Stimulated activated CD4-positive, alpha-beta T cell treated with anti-CD3 and anti-CD28 coated beads, Interleukin-2, amount 100 ng/mL, for 4 hours (primary cell): Measurements from ENCODE around the gene PADI2.

Source experiments
- DNase-seq: peaks from one replicate; pipeline ENCODE4 v3.0.0-alpha.2; 2020; ENCODE audit warnings: low read depth

The PADI2 gene

DNA sequence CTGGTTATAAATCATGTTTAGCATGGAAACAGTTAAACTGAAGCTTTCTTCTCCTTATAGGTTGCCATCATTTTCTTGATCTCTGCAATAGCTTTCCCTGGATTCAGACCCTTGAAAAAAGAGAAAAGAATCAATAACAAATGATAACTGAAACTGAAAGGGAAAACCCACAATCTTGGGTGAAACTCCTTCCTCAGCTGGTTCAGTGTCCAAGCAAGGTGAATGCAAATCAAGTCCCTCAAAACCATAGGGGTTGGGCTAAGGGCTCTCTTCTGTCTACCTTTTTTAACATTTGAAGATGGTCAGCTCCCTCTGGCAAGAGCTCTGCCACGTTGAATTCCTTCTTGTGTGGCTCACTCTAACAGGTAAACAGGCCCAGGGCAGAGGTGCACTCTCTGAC is 100.4 kb downstream of the PADI2 start:
- DNase-seq, result no peak

DNA sequence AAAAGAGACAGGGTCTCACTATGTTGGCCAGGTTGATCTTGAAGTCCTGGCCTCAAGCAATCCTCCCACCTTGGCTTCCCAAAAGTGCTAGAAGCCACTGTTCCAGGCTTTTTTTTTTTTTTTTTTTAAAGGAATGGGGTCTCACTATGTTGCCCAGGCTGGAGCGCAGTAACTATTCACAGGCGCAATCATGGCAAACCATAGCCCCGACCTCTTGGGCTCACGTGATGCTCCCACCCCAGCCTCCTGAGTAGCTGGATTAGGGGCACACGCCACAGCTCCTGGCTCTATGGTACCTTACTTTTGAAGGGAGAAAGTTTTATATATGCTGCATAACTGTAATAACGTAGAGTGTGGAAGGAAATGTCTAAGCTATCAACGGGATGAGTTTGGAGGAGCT is 101.8 kb downstream of the PADI2 start:
- DNase-seq, result no peak
